GM23338 (cell line): ENCODE measurements around the gene TEAD2. TPM values are rescaled to one million over a fixed set of nuclear protein-coding genes. Genes with fewer than 3 reads are reported as not detected.
A peak's percentile ranks its signal among the peaks of the same experiment; 100 is the strongest.

Experiments
- ATAC-seq: fragments of 200-7000 bp; cut with Tn5 transposase; 3 replicates; pipeline ENCODE4 v1.9.1; 2020
- DNase-seq: peaks from one replicate; pipeline ENCODE4 v3.0.0-alpha.2; 2015; ENCODE audit warnings: low spot score
- H2AFZ ChIP-seq: fragments of 200-600 bp; sonication (generic); 2 replicates; pipeline ENCODE4 v1.8.0; 2016; ENCODE audit warnings: antibody characterized with exemption, mild to moderate bottlenecking, moderate library complexity
- H3F3A ChIP-seq: fragments of 200-600 bp; sonication (generic); replicated peaks from 2 replicates; pipeline ENCODE4 v1.8.0; 2017; ENCODE audit warnings: antibody characterized with exemption, mixed run types, low read depth
- H3K27ac ChIP-seq: fragments of 200-600 bp; sonication (generic); 2 replicates; pipeline ENCODE4 v1.6.1; 2016; ENCODE audit warnings: low read depth
- H3K27me3 ChIP-seq: fragments of 200-600 bp; sonication (generic); 2 replicates; pipeline ENCODE4 v1.8.0; 2016; ENCODE audit warnings: mild to moderate bottlenecking, mixed run types, moderate library complexity; ENCODE audit not compliant: insufficient read depth
- H3K36me3 ChIP-seq: fragments of 200-600 bp; sonication (generic); 2 replicates; pipeline ENCODE4 v1.8.0; 2016; ENCODE audit warnings: mild to moderate bottlenecking; ENCODE audit not compliant: insufficient read depth
- H3K4me1 ChIP-seq: fragments of 200-600 bp; sonication (generic); 2 replicates; pipeline ENCODE4 v1.8.0; 2016; ENCODE audit warnings: mild to moderate bottlenecking, moderate library complexity; ENCODE audit not compliant: insufficient read depth
- H3K4me2 ChIP-seq: fragments of 200-600 bp; sonication (generic); 2 replicates; pipeline ENCODE4 v1.7.1; 2017; ENCODE audit warnings: mixed run types
- H3K4me3 ChIP-seq: fragments of 200-600 bp; sonication (generic); 2 replicates; pipeline ENCODE4 v1.6.1; 2016; ENCODE audit warnings: mixed run types
- H3K79me2 ChIP-seq: fragments of 200-600 bp; sonication (generic); replicated peaks from 2 replicates; pipeline ENCODE4 v1.8.0; 2017; ENCODE audit warnings: mild to moderate bottlenecking; ENCODE audit not compliant: insufficient read depth
- H3K9me2 ChIP-seq: fragments of 200-600 bp; sonication (generic); 2 replicates; pipeline ENCODE4 v1.8.0; 2017; ENCODE audit not compliant: insufficient read depth
- H4K20me1 ChIP-seq: fragments of 200-600 bp; sonication (generic); replicated peaks from 2 replicates; pipeline ENCODE4 v1.8.0; 2017; ENCODE audit warnings: mild to moderate bottlenecking; ENCODE audit not compliant: insufficient read depth
- H3K27ac Mint-ChIP-seq: 2 replicates; pipeline ENCODE4 v1.8.0; 2020; ENCODE audit warnings: inconsistent platforms, mild to moderate bottlenecking, moderate library complexity, mixed read lengths
- H3K27me3 Mint-ChIP-seq: 3 replicates; pipeline ENCODE4 v1.8.0; 2022; ENCODE audit warnings: low read depth, mild to moderate bottlenecking, moderate library complexity, mixed read lengths, inconsistent platforms; ENCODE audit not compliant: insufficient read depth, poor library complexity
- H3K36me3 Mint-ChIP-seq: 3 replicates; pipeline ENCODE4 v1.8.0; 2021; ENCODE audit warnings: low read depth, mild to moderate bottlenecking, inconsistent platforms, moderate library complexity, mixed read lengths
- H3K4me1 Mint-ChIP-seq: 3 replicates; pipeline ENCODE4 v1.8.0; 2020; ENCODE audit warnings: mild to moderate bottlenecking, inconsistent platforms, mixed read lengths
- H3K4me3 Mint-ChIP-seq: 3 replicates; pipeline ENCODE4 v1.8.0; 2021; ENCODE audit warnings: moderate library complexity, mild to moderate bottlenecking, inconsistent platforms, mixed read lengths
- H3K9me3 Mint-ChIP-seq: 3 replicates; pipeline ENCODE4 v1.8.0; 2020; ENCODE audit warnings: moderate library complexity, mild to moderate bottlenecking, inconsistent platforms, mixed read lengths
- CREB1 ChIP-seq: fragments of 250-450 bp; sonication (Bioruptor Pico); IDR thresholded peaks from 2 replicates; pipeline ENCODE4 v1.5.0; 2020; ENCODE audit warnings: low read depth, mild to moderate bottlenecking, moderate library complexity
- CTCF ChIP-seq, 2 experiments: fragments of 200-600 bp in 1 of 2; sonication (generic) in 1 of 2; conservative IDR thresholded peaks; 2 replicates each; pipeline versions ENCODE4 v1.5.1 to v1.6.1; 2016 to 2017; ENCODE audit warnings: antibody characterized with exemption in 2 of 2, low read depth in 2 of 2, mild to moderate bottlenecking in 2 of 2, moderate library complexity in 1 of 2
- ETS1 ChIP-seq: IDR thresholded peaks from 2 replicates; pipeline ENCODE4 v1.6.1; 2016; ENCODE audit warnings: antibody characterized with exemption
- EZH2 ChIP-seq: fragments of 200-600 bp; sonication (generic); IDR thresholded peaks from one replicate; pipeline ENCODE4 v1.8.0; 2017; ENCODE audit warnings: antibody characterized with exemption, mild to moderate bottlenecking, low read depth; ENCODE audit not compliant: unreplicated experiment
- EZH2phosphoT487 ChIP-seq: fragments of 200-600 bp; sonication (generic); IDR thresholded peaks from one replicate; pipeline ENCODE4 v1.8.1; 2018; ENCODE audit warnings: antibody characterized with exemption; ENCODE audit not compliant: unreplicated experiment
- JUNB ChIP-seq: IDR thresholded peaks from one replicate; pipeline ENCODE4 v1.6.1; 2016; ENCODE audit warnings: antibody characterized with exemption; ENCODE audit not compliant: unreplicated experiment
- NANOG ChIP-seq: IDR thresholded peaks from 2 replicates; pipeline ENCODE4 v1.6.1; 2016; ENCODE audit warnings: antibody characterized with exemption, borderline replicate concordance
- POLR2AphosphoS5 ChIP-seq: IDR thresholded peaks from 2 replicates; pipeline ENCODE4 v1.6.1; 2016; ENCODE audit warnings: antibody characterized with exemption, low read depth
- REST ChIP-seq: IDR thresholded peaks from one replicate; pipeline ENCODE4 v1.6.1; 2018; ENCODE audit warnings: antibody characterized with exemption; ENCODE audit not compliant: unreplicated experiment
- STAT1 ChIP-seq: IDR thresholded peaks from one replicate; pipeline ENCODE4 v1.6.1; 2016; ENCODE audit warnings: antibody characterized with exemption; ENCODE audit not compliant: unreplicated experiment
- ZNF114 ChIP-seq: fragments of 250-450 bp; sonication (Bioruptor Pico); IDR thresholded peaks from 2 replicates; pipeline ENCODE4 v1.5.0; 2020; ENCODE audit warnings: mild to moderate bottlenecking, moderate library complexity
- ZNF331 ChIP-seq: fragments of 250-450 bp; sonication (Bioruptor Pico); IDR thresholded peaks from 2 replicates; pipeline ENCODE4 v1.5.0; 2020; ENCODE audit warnings: low read depth, mild to moderate bottlenecking, moderate library complexity
- ZNF462 ChIP-seq: fragments of 250-450 bp; sonication (Bioruptor Pico); IDR thresholded peaks from 2 replicates; pipeline ENCODE4 v1.5.0; 2020; ENCODE audit warnings: mild to moderate bottlenecking, moderate library complexity
- polyA plus RNA-seq: library from polyadenylated mRNA; unstranded; fragments of >200 nt; fragmentation: Nextera tagmentation; extraction: Ambion mirVana; gene quantifications from 2 replicates; pipeline ENCODE4 v1.2.1, GENCODE V29; 2016
- total RNA-seq: library from RNA; depleted of rRNA; stranded (reverse); fragments of >200 nt; shearing (Covaris generic); gene quantifications from 2 replicates; pipeline ENCODE4 v1.2.3, GENCODE V29; 2014

Gene TEAD2
- total and polyA plus RNA-seq, 2 experiments from 2014 or later: 30.3 to 82.5 TPM

GRCh38 chr19:49363268-49364082 is 1.3 kb upstream of the TEAD2 start, which contains the start of gene DKKL1:
Gene DKKL1, plus strand, starts transcription at chr19:49363877. Its CDS starts 122 bp downstream, at chr19:49363999.
- DNase-seq (peak; percentile 100), ATAC-seq (peak; percentile 72)
- Histone ChIP-seq H3K9me2 (no peaks in the 10 kb centered on the region), H2AFZ (peak within 1 kb of the TSS; percentile 12), H3K4me2 (peak within 1 kb of the TSS; percentile 94), H3K4me1 (peaks cover 5% of the 10 kb centered on the region; the same call in 1 of the 2 replicates), H3K36me3 (peaks cover 9% of the 10 kb centered on the region; the same call in 1 of the 2 replicates), H3K27me3 (no peaks in the 10 kb centered on the region), H3F3A (peaks cover 6% of the 10 kb centered on the region; the same call in 1 of the 2 replicates), H3K4me3 (peak within 1 kb of the TSS; percentile 99), H3K79me2 (peaks cover 36% of the 10 kb centered on the region), H4K20me1 (no peaks in the 10 kb centered on the region; the same call in 1 of the 2 replicates), H3K27ac (peak within 1 kb of the TSS; percentile 24)
- no peak within 1 kb of the TSS for H3K27ac Mint-ChIP-seq
- TF ChIP-seq ZNF331 (CRISPR knock-in tag) (no peak), ETS1 (no peak), REST (no peak), ZNF114 (CRISPR knock-in tag) (no peak), CREB1 (CRISPR knock-in tag) (peak; percentile 75), ZNF462 (CRISPR knock-in tag) (no peak), STAT1 (no peak), NANOG (no peak), EZH2phosphoT487 (no peak), POLR2AphosphoS5 (peak; percentile 64), EZH2 (no peak), CTCF (conservative IDR thresholded peaks at IDR 0.05; ENCODE audit: low read depth in 2 of 2) (peak; percentile 31 to 59), JUNB (no peak)
- peaks cover 18% of the 10 kb centered on the region for H3K36me3 Mint-ChIP-seq
- H3K9me3 Mint-ChIP-seq: peaks cover 10% of the 10 kb centered on the region; the same call in 1 of the 3 replicates
- H3K4me3 Mint-ChIP-seq: no peak within 1 kb of the TSS; the same call in 2 of the 3 replicates
- peaks cover 18% of the 10 kb centered on the region for H3K27me3 Mint-ChIP-seq
- peaks cover 9% of the 10 kb centered on the region for H3K4me1 Mint-ChIP-seq
